Measurements from ENCODE around the gene CENPM. TPM values are rescaled to one million over a fixed set of nuclear protein-coding genes. Genes with fewer than 3 reads are reported as not detected.

Gene CENPM
- total RNA-seq, 1 donor from 2014 or later = 9.8 TPM

GRCh38 chr22:41925783-41926460 lies 21.0 kb downstream of the CENPM start:
- Histone ChIP-seq H3K36me3 (ENCODE audit: control insufficient read depth, insufficient read depth, low read length) (no peaks in the 10 kb centered on the region), H3K27me3 (ENCODE audit: control insufficient read depth, insufficient read depth, low read length) (peaks cover 26% of the 10 kb centered on the region), H3K4me3 (ENCODE audit: low read depth, low read length) (peak overlapping the region; percentile 34)
- peak; percentile 55 for TF ChIP-seq CTCF (IDR thresholded peaks at IDR 0.05; ENCODE audit: insufficient read depth, low read length, poor library complexity, severe bottlenecking)
- no peak for DNase-seq (ENCODE audit: low read depth)

GRCh38 chr22:41923595-41924276 lies 23.2 kb downstream of the CENPM start:
- Histone ChIP-seq H3K36me3 (ENCODE audit: control insufficient read depth, insufficient read depth, low read length) (no peaks in the 10 kb centered on the region), H3K27me3 (ENCODE audit: control insufficient read depth, insufficient read depth, low read length) (peaks cover 26% of the 10 kb centered on the region), H3K4me3 (ENCODE audit: low read depth, low read length) (no peak overlapping the region)
- no peak for TF ChIP-seq CTCF (IDR thresholded peaks at IDR 0.05; ENCODE audit: insufficient read depth, low read length, poor library complexity, severe bottlenecking)
- no peak for DNase-seq (ENCODE audit: low read depth)

- H3K4me3 ChIP-seq (ENCODE audit: low read depth, low read length) = no peak overlapping the region
- no peaks in the 10 kb centered on the region for H3K36me3 ChIP-seq (ENCODE audit: control insufficient read depth, insufficient read depth, low read length)
- H3K27me3 ChIP-seq (ENCODE audit: control insufficient read depth, insufficient read depth, low read length) = peaks cover 23% of the 10 kb centered on the region
- DNase-seq (ENCODE audit: low read depth) = no peak
- TF ChIP-seq CTCF (IDR thresholded peaks at IDR 0.05; ENCODE audit: insufficient read depth, low read length, poor library complexity, severe bottlenecking) = no peak
Measured at GRCh38 chr22:41922940-41923594, 23.9 kb downstream of the CENPM start.

GRCh38 chr22:41922328-41922727 lies 24.6 kb downstream of the CENPM start:
- no peak for DNase-seq (ENCODE audit: low read depth)
- no peak for TF ChIP-seq CTCF (IDR thresholded peaks at IDR 0.05; ENCODE audit: insufficient read depth, low read length, poor library complexity, severe bottlenecking)
- peaks cover 21% of the 10 kb centered on the region for H3K27me3 ChIP-seq (ENCODE audit: control insufficient read depth, insufficient read depth, low read length)

GRCh38 chr22:41920271-41920976 lies 26.5 kb downstream of the CENPM start:
- no peak for TF ChIP-seq CTCF (IDR thresholded peaks at IDR 0.05; ENCODE audit: insufficient read depth, low read length, poor library complexity, severe bottlenecking)
- H3K4me3 ChIP-seq (ENCODE audit: low read depth, low read length) = no peak overlapping the region
- DNase-seq (ENCODE audit: low read depth) = no peak
- H3K36me3 ChIP-seq (ENCODE audit: control insufficient read depth, insufficient read depth, low read length) = no peaks in the 10 kb centered on the region
- peaks cover 20% of the 10 kb centered on the region for H3K27me3 ChIP-seq (ENCODE audit: control insufficient read depth, insufficient read depth, low read length)

More at GRCh38 chr22:41922328-41922727, 24.6 kb downstream of the CENPM start:
- Histone ChIP-seq H3K36me3 (ENCODE audit: control insufficient read depth, insufficient read depth, low read length) (no peaks in the 10 kb centered on the region), H3K4me3 (ENCODE audit: low read depth, low read length) (no peak overlapping the region)
